Measurements from ENCODE around the gene C10orf71.

The C10orf71 gene

GRCh38 chr10:49298983-49299815 lies at the start of gene C10orf71:
Gene C10orf71, plus strand, starts transcription at chr10:49299170. Its CDS starts 23,376 bp downstream, at chr10:49322546.
- no peak for DNase-seq

DNA sequence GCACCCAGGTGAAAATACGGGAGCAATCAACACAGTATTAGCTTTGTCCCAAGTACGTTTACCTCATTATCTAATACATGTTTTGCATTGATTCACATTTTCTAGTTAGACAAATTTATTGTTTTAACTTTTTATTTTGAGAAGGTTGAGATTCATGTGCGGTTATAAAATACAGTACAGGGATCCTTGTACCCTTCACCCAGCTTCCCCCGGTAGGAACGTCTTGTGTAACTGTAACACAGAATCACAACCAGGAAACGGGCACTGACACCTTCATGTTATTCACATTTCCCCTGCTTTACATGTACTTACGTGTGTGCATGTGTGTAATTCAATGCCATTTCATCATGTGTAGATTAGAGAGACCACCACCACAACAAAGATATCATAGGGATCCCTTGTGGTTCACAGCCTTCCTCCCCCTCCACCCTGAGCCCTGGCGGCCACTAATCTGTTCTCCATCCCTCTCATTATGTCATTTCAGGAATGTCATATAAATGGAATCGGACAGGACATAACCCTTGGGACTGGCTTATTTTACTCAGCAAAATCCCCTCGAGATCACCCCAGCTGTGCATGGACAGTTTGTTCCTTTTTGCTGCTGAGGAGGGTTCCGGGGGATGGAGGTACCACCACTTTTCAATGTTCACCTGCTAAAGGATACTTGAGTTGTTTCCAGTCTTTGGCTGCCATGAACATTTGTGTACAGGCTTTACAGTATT lies 46.5 kb upstream of the C10orf71 start:
- no peak for DNase-seq

- no peak for DNase-seq
Measured at GRCh38 chr10:49253340-49253906, 45.5 kb upstream of the C10orf71 start.

GRCh38 chr10:49254150-49254549 lies 44.8 kb upstream of the C10orf71 start:
- DNase-seq = no peak

GRCh38 chr10:49254556-49255318 lies 44.2 kb upstream of the C10orf71 start:
- DNase-seq = no peak

DNA sequence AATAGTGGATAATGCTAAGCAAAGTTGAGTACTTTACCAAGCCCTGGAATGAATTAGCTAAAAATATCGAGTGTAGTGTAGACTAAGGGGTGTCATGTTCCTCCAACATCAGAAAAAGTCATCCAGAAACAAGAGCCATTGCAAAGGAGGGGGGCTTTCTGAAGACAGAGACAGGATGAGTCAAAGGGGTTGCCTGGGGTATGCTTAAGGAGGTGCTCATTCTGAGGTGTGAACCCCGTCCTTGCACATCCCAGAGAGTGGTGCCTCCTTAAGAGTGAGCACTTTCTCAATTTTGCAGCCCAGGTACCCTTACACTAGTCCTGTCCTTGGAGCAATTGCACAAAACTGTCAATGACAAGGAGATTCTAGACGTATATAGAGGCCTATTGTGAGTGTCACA lies 43.1 kb upstream of the C10orf71 start:
- DNase-seq = no peak

- DNase-seq = no peak
Measured at GRCh38 chr10:49257154-49257553, 41.8 kb upstream of the C10orf71 start.

DNA sequence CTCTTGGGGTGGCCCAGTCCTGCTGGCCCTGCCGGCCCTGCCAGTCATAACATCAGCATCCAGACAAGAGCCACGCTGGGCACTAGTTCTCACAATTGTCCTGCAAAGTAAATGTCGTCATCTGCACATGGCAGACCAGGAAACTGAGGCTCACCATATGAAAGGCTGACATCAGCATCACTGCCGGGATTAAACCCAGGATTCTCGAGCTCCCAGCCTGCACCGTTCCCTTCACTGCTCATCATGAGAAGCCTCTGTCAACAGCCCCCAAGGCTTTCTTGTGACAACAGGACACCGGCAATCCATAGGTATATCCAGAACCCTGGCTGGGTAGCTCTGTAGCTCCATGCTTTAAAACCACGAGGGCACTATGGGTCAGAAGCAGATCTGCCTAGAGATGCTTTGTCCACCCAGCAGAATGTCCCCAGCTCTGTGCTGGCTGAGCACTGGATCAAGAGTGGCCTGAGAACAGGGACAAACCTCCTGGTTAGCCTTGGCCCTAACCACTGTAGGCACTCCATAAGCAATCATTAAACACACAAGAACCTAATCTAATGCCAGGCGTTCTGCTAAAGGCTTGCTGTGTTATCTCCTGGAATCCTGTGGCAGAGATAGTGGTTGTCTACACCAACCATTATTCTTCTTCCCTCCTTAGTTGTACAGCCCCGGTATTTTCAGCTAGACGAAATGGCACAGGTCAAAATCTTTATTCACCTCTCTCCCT lies 41.2 kb upstream of the C10orf71 start:
- no peak for DNase-seq

GRCh38 chr10:49258350-49258683 lies 40.7 kb upstream of the C10orf71 start:
- DNase-seq = no peak

- no peak for DNase-seq
Measured at GRCh38 chr10:49260644-49261296, 38.2 kb upstream of the C10orf71 start.

DNA sequence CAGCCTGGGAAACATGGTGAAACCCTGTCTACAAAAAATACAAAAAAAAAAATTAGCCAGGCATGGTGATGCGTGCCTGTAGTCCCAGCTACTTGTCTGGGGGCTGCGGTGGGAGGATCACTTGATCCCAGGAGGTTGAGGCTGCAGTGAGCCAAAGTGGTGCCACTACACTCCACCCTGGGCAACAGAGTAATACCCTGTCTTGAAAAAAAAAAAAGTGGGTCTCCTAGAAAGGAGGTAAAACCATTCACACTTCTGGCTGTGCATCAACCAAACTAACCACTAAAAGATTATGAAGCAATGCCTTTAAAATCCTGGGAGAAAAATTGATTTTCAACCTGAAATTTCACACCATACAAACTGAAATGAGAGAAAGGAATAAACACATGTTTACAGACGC lies 35.4 kb upstream of the C10orf71 start:
- no peak for DNase-seq

- no peak for DNase-seq
Measured at GRCh38 chr10:49264177-49264677, 34.7 kb upstream of the C10orf71 start.

- DNase-seq = no peak
Measured at GRCh38 chr10:49265885-49266284, 33.1 kb upstream of the C10orf71 start.

DNA sequence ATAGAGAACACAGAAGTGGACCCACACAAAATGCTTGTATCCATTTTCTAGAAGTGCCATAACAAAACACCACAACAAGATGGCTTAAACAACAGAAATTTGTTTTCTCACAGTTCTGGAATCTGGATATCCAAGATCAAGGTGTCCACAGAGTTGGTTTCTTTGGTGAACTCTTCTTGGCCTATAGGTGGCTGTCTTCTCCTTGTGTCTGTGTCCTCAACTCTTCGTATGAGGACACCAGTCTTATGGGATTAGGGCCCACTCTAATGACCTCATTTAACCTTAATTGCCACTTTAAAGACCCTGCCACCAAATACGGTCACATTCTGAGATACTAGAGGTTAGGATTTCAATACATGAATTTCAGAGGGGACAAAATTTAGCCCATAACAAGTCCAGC lies 30.8 kb upstream of the C10orf71 start:
- no peak for DNase-seq

DNA sequence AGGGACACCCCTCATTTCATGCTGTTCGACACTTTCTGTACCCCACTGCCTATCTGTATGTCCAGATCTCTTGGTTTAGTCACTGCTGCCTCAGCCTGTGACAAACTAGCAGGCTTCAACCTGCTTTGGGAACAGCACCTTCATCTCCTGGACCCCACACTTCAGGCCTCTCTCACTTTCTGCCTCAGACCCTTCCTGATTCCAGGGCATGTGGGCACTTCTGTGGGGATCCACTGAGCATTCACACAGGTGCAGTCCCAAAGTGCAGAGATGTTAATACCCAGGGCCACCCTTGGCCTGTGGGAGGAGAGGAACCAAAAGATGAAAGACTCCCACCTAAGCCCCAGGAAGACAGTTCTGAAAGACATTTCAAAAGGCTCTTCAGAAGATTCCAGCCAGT lies 29.4 kb upstream of the C10orf71 start:
- DNase-seq = no peak

- DNase-seq = no peak
Measured at GRCh38 chr10:49270565-49270964, 28.4 kb upstream of the C10orf71 start.

DNA sequence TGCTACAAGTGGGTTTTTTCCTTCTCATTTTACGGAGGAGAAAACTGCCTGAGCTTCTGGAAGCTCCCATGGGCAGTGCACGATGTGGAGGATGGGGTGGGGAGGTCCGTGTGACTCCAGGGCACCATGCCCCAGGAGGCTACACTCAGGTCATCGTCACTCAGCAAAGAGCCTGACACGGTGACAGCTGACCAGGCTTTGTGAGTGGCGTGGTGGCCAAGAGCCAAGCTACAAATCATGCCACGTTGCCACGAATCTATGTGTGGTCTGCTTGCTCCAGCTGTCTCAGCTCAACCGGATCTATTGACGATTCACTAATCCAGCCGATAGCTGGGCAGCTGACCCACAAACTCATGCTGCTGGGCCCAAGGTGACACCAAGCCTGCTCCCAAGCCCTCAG lies 27.6 kb upstream of the C10orf71 start:
- no peak for DNase-seq

GRCh38 chr10:49272251-49273081 lies 26.5 kb upstream of the C10orf71 start:
- DNase-seq = no peak

DNA sequence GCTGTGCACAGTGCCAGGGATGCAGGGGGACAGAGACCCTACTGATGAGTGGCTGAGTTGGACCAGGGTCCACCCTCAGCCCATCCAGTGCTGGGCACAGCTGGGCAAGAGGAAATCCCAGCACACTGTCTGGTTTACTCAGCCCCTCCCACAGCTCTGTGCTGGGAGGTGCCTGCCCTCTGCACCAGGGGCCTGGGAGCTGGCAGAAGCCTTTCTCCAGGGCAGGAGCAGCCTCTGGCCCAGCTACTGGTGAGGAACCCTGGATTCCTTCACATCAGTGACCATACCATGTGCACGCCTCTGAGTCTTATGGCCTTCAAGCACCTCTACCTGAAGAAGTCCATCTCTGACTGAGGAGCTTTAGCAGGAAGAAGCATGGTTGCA lies 25.9 kb upstream of the C10orf71 start:
- no peak for DNase-seq

Data from anterior cingulate cortex (tissue), 58 donors.